PC-9 (cell line): ENCODE data around the gene AZGP1. TPM values are rescaled to one million over a fixed set of nuclear protein-coding genes. Genes with fewer than 3 reads are reported as not detected.

Experiments used
- BruUV-seq: library from RNA; stranded (reverse); fragments of 400-500 nt; replicated peaks from 2 replicates; lab custom pipeline; 2021; lab: Mats Ljungman, UMichigan
- CTCF ChIA-PET: fragments of 300-600 bp; sonication (Branson Sonifier 250); formaldehyde crosslinking; loops from one replicate; lab custom pipeline; 2022; ENCODE audit warnings: antibody characterized with exemption; lab: Charles Lee
- POLR2A ChIA-PET: fragments of 300-600 bp; sonication (Branson Sonifier 250); formaldehyde crosslinking; loops from one replicate; lab custom pipeline; 2022; ENCODE audit warnings: antibody characterized with exemption; ENCODE audit not compliant: unreplicated experiment; lab: Charles Lee
- DNase-seq, 2 experiments: peaks; one replicate each; pipeline versions ENCODE4 v3.0.0 to v3.0.0-alpha.2; 2015 to 2022; ENCODE audit warnings: mixed read lengths in 1 of 2
- H2AFZ ChIP-seq: fragments of 200-600 bp; sonication (generic); 2 replicates; pipeline ENCODE4 v1.8.1; 2017; ENCODE audit warnings: antibody characterized with exemption
- H3F3A ChIP-seq: fragments of 200-600 bp; sonication (generic); 2 replicates; pipeline ENCODE4 v1.8.1; 2017; ENCODE audit warnings: antibody characterized with exemption, mild to moderate bottlenecking, low read depth; ENCODE audit not compliant: insufficient read depth
- H3K27ac ChIP-seq: fragments of 200-600 bp; sonication (generic); 2 replicates; pipeline ENCODE4 v1.6.1; 2016; ENCODE audit warnings: mixed run types
- H3K27me3 ChIP-seq: fragments of 200-600 bp; sonication (generic); 2 replicates; pipeline ENCODE4 v1.6.1; 2016; ENCODE audit warnings: low read depth, mixed run types; ENCODE audit not compliant: insufficient read depth
- H3K36me3 ChIP-seq: fragments of 200-600 bp; sonication (generic); 2 replicates; pipeline ENCODE4 v1.6.1; 2016; ENCODE audit warnings: low read depth, mixed run types
- H3K4me1 ChIP-seq: fragments of 200-600 bp; sonication (generic); replicated peaks from 2 replicates; pipeline ENCODE4 v1.6.1; 2016; ENCODE audit warnings: mixed run types; ENCODE audit not compliant: insufficient read depth
- H3K4me2 ChIP-seq: fragments of 200-600 bp; sonication (generic); 2 replicates; pipeline ENCODE4 v1.6.1; 2017; ENCODE audit warnings: mixed run types
- H3K4me3 ChIP-seq: fragments of 200-600 bp; sonication (generic); 2 replicates; pipeline ENCODE4 v1.6.1; 2016; ENCODE audit warnings: mixed run types
- H3K79me2 ChIP-seq: fragments of 200-600 bp; sonication (generic); 2 replicates; pipeline ENCODE4 v1.6.1; 2017; ENCODE audit warnings: low read depth, mixed run types
- H3K9me2 ChIP-seq: fragments of 200-600 bp; sonication (generic); 2 replicates; pipeline ENCODE4 v1.8.1; 2017; ENCODE audit warnings: mild to moderate bottlenecking; ENCODE audit not compliant: insufficient read depth
- H3K9me3 ChIP-seq: fragments of 200-600 bp; sonication (generic); 2 replicates; pipeline ENCODE4 v1.8.1; 2016; ENCODE audit warnings: low read depth; ENCODE audit not compliant: insufficient read depth
- H4K20me1 ChIP-seq: fragments of 200-600 bp; sonication (generic); 2 replicates; pipeline ENCODE4 v1.8.1; 2017; ENCODE audit not compliant: insufficient read depth
- EZH2 ChIP-seq: fragments of 200-600 bp; sonication (generic); IDR thresholded peaks from 2 replicates; pipeline ENCODE4 v1.8.0; 2017; ENCODE audit warnings: antibody characterized with exemption, low read depth
- intact Hi-C: fragments of 100-400 bp; cut with micrococcal nuclease; formaldehyde crosslinking; loops from one replicate; pipeline ENCODE4 v1.10.0; 2022; ENCODE audit not compliant: unreplicated experiment
- total RNA-seq: library from RNA; stranded (reverse); gene quantifications from 2 replicates; pipeline ENCODE4 v1.2.3, GENCODE V29; 2021
- TF ChIP-seq, protein P1 (sequence below): fragments of 200-600 bp; sonication (generic); conservative IDR thresholded peaks from 2 replicates; pipeline ENCODE4 v1.6.1; 2017; ENCODE audit warnings: mixed run types, antibody characterized with exemption, mild to moderate bottlenecking, moderate library complexity

Gene AZGP1
- total RNA-seq, 1 experiment from 2014 or later: not detected

GRCh38 chr7:100007887-100008286, 32.1 kb upstream of the AZGP1 start:
- BruUV-seq: no TSS peak
- peaks cover 7% of the 10 kb centered on the region; the same call in 1 of the 2 replicates for H3K4me1 ChIP-seq
- intact Hi-C loops: no loop called here
- H3K36me3 ChIP-seq: no peaks in the 10 kb centered on the region
- CTCF ChIA-PET: interaction anchor here (1.3 kb wide), 1 partner anchor 14 kb away, joined by 4 read pairs; no protein-coding TSS in a partner anchor
- TF ChIP-seq EZH2: no peak
- TF ChIP-seq, protein P1, sequence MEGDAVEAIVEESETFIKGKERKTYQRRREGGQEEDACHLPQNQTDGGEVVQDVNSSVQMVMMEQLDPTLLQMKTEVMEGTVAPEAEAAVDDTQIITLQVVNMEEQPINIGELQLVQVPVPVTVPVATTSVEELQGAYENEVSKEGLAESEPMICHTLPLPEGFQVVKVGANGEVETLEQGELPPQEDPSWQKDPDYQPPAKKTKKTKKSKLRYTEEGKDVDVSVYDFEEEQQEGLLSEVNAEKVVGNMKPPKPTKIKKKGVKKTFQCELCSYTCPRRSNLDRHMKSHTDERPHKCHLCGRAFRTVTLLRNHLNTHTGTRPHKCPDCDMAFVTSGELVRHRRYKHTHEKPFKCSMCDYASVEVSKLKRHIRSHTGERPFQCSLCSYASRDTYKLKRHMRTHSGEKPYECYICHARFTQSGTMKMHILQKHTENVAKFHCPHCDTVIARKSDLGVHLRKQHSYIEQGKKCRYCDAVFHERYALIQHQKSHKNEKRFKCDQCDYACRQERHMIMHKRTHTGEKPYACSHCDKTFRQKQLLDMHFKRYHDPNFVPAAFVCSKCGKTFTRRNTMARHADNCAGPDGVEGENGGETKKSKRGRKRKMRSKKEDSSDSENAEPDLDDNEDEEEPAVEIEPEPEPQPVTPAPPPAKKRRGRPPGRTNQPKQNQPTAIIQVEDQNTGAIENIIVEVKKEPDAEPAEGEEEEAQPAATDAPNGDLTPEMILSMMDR: no peak
- H3K4me2 ChIP-seq: no peak overlapping the region
- DNase-seq: no peak
- H3K79me2 ChIP-seq: no peaks in the 10 kb centered on the region
- H3K27ac ChIP-seq: no peak overlapping the region
- POLR2A ChIA-PET: no interaction called here
- peaks cover 2% of the 10 kb centered on the region; the same call in 1 of the 2 replicates for H3F3A ChIP-seq
- H3K9me3 ChIP-seq: no peaks in the 10 kb centered on the region
- H3K9me2 ChIP-seq: no peaks in the 10 kb centered on the region
- H4K20me1 ChIP-seq: no peaks in the 10 kb centered on the region
- H2AFZ ChIP-seq: no peak overlapping the region
- H3K4me3 ChIP-seq: no peak overlapping the region
- no peaks in the 10 kb centered on the region; the same call in none of the 2 replicates for H3K27me3 ChIP-seq

GRCh38 chr7:100003711-100004661, 28.2 kb upstream of the AZGP1 start:
- H3K4me2 ChIP-seq: no peak overlapping the region
- no TSS peak for BruUV-seq

DNA sequence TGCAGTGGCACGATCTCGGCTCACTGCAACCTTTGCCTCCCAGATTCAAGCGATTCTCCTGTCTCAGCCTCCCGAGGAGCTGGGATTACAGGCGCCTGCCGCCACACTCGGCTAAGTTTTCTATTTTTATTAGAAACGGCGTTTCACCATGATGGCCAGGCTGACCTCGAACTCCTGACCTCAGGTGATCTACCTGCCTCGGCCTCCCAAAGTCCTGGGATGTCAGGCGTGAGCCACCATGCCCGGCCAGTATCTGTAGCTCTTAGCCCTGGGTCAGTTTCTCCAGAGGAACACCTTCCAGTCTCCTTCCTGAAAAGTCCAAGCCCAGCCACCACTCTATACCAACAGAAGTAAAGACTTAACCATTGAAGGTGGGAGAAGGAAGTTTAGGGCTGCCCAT, 24.4 kb upstream of the AZGP1 start:
- Histone ChIP-seq H4K20me1 (no peaks in the 10 kb centered on the region), H3K36me3 (no peaks in the 10 kb centered on the region), H2AFZ (no peak overlapping the region), H3K9me2 (no peaks in the 10 kb centered on the region), H3K4me2 (no peak overlapping the region), H3K9me3 (no peaks in the 10 kb centered on the region), H3K27me3 (peaks cover 44% of the 10 kb centered on the region), H3K27ac (no peak overlapping the region), H3F3A (no peaks in the 10 kb centered on the region), H3K4me3 (no peak overlapping the region), H3K79me2 (no peaks in the 10 kb centered on the region), H3K4me1 (no peaks in the 10 kb centered on the region)
- DNase-seq: no peak
- POLR2A ChIA-PET: no interaction called here
- CTCF ChIA-PET: no interaction called here
- TF ChIP-seq, protein P1: no peak
- TF ChIP-seq EZH2: no peak
- BruUV-seq: no TSS peak
- intact Hi-C loops: no loop called here

More at GRCh38 chr7:100003711-100004661, 28.2 kb upstream of the AZGP1 start:
- no peaks in the 10 kb centered on the region for H3K36me3 ChIP-seq
- TF ChIP-seq, protein P1: no peak
- no peak for TF ChIP-seq EZH2
- peaks cover 9% of the 10 kb centered on the region for H3K27me3 ChIP-seq
- no peak for DNase-seq
- no peaks in the 10 kb centered on the region for H4K20me1 ChIP-seq
- H3F3A ChIP-seq: no peaks in the 10 kb centered on the region
- H3K4me1 ChIP-seq: 0 out of 2 replicates have a peak, but pooled peaks cover 7% of the 10 kb centered on the region
- H3K79me2 ChIP-seq: no peaks in the 10 kb centered on the region
- no peaks in the 10 kb centered on the region for H3K9me2 ChIP-seq
- POLR2A ChIA-PET: no interaction called here
- CTCF ChIA-PET: no interaction called here
- no peak overlapping the region for H3K4me3 ChIP-seq
- no peak overlapping the region for H3K27ac ChIP-seq
- intact Hi-C loops: no loop called here
- H2AFZ ChIP-seq: no peak overlapping the region
- H3K9me3 ChIP-seq: no peaks in the 10 kb centered on the region
